Erythroblast (primary cell): Measurements from ENCODE around the gene UBA1.

ENCODE experiments used
- DNase-seq, 2 experiments: peaks; one replicate each; lab custom pipeline; 2025; lab: John Stamatoyannopoulos, UW
- GATA1 ChIP-seq: IDR thresholded peaks from 2 replicates; pipeline ENCODE4 v1.6.1; 2011; ENCODE audit warnings: low read depth, mild to moderate bottlenecking, control low read depth, low read length, moderate library complexity
- POLR2A ChIP-seq: IDR thresholded peaks from 2 replicates; pipeline ENCODE4 v1.6.1; 2011; ENCODE audit warnings: mild to moderate bottlenecking, low read length

UBA1 gene

DNA sequence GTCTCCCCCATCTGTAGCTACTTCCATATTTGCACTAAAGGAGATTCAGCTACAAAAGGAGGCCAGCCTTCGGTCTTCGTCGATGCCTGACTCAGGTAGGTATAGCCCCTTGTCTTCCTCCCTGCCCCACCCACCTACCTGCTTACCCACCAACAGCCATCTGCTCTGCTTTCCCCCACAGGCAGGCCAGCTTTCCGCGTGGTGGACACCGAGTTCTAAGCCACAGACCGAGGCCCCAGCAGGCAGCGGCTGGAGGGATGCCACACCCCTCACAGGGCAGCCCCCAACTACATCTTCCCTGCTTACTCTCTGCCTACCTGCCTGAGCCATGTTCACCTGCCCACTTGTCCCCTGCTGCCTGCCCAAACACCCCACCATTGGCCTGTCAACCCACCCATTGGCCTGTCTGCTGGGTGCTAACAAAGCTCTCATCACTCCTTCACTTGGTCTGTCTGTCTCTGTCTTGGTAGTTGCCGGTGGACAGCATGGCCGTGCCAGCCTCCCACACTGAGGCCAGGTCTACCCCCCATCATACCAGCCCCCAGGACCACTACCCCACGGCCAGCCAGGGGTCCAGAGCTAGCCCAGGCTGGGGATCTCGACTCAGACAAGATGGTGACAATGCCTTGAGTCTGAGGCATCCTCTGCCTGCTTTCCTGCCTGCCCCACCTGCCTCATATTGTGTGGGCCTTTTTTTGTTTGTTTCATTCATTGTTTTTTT is 35.1 kb downstream of the UBA1 start:
- TF ChIP-seq GATA1 (no peak), POLR2A (no peak)
- no peak for DNase-seq

DNA sequence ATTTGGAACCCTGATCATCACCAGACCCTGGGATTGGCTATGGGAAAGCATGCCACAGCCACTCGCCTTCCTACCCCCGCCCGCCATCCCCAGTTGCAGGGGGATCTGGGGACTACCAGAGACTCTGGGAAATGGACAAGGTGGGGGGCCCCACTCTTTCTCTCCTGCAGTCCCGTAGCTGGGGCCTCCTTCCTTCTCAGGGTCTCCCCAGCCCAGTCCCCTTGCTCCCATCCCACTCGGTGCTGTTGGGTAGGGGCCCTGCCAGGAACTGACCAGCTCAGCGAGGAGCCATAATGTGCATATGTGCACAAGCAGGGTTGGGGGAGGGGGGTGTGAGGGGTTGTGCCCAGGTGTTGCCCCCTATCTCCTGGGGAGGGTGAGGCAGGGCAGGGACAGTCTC is 35.8 kb downstream of the UBA1 start:
- no peak for TF ChIP-seq GATA1
- TF ChIP-seq POLR2A, result no peak
- DNase-seq, result no peak

DNA sequence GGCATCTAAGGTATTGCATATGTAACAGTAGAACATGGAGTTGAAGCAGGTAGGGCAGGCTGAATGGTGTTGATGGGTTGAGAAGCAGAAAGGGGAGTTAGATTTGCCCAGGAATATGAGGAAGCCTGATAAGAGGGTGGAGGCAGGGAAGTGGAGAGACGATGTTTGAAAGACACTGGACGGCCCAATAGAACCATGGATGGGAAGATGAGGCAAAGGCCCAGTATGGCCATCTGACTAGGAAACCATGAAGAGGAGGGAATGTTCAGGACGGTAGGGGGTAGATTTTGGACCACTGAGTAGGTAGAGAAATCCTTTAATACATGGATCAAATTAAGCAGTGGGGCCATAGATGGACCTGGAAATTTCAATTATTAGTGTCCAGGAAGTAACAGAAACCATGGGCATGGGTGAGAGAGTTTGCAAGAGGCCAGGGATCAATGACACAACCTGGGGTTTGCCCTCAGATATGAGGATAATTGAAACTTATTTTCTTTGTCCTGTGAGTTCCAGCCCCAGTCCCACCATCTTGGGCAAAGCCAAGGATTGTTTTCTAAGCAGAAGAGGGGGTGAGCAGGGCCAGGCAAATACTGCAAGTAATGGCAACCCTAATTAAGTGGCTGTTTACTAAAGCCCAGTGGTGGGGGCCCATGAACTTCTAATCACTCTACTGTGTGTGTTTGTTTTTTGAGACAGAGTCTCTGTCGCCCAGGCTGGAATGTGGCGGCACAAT is 36.7 kb downstream of the UBA1 start:
- no peak for TF ChIP-seq GATA1
- no peak for TF ChIP-seq POLR2A
- no peak for DNase-seq

DNA sequence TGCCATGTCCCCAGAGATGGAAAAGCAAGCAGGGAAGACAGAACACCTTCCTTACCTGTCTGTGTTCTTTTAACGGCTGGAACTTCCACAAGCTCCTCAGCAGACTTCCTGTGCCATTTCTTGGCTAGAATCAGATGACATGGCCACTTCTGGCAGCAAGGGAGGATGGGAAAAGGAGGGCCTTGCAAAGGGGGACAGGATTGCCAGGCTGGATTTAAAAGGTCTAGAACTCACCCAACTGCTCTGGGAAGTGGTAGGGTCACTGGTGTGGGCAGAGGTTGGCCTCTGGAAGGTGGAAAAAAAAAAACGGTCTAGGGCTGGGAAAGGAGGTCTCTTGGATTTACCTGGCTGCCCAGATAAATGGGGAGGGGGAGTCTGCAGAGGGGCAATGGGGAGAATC is 37.5 kb downstream of the UBA1 start:
- TF ChIP-seq POLR2A (no peak), GATA1 (no peak)

DNA sequence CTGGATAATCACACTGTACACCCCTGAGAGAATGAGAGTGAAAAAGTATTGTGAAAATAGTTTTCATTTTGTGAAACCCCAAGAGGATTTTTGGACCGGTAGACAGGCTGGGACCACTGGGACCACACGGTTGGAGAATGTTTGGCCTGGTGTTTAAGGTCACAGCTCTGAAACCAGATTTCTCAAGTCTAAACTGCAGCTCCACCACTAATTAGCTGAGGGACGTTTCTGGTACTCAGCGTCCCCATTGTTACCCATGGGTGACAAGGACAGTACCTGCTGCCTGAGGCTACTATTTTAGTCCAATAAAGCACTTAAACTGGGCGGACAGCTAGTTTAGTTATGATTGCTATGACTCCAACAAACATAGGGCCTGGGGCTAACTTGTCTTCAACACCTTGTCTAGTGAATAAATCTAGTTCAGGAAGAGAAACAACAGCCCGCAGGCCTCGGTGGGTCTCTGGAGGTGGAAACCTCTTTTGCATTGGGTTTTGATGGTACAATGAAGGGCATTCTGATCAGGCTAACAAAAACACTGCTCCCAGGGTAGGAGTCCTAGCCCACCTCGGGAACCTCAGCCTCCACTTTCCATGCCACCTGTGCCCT is 38.7 kb downstream of the UBA1 start:
- TF ChIP-seq GATA1 (no peak), POLR2A (no peak)

More for the DNA sequence above, 37.5 kb downstream of the UBA1 start:
- DNase-seq, result no peak

DNA sequence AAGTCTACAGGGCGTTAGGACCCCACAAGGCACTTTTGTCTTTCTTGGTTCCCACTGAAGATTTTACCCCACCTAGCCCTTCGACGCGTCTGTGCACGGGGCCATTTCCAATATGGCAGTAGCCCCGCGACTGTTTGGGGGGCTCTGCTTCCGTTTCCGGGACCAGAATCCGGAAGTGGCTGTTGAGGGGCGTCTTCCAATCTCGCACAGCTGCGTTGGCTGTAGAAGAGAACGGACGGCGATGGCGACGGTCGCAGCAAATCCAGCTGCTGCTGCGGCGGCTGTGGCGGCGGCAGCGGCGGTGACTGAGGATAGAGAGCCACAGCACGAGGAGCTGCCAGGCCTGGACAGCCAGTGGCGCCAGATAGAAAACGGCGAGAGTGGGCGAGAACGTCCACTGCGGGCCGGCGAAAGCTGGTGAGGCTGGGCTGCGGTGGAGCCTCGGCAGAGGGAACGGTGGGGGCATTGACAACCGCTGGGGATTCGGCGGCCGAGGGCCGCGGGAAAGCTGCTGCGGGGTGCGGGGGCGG is 39.2 kb downstream of the UBA1 start, which contains the start of gene USP11:
Gene USP11, plus strand, starts transcription at position 207 of the 530 bp plus-strand sequence. Its CDS starts 35 bp downstream, at position 242.
- DNase-seq, result peak; percentile 76 to 78
- peak; percentile 72 for TF ChIP-seq POLR2A
- no peak for TF ChIP-seq GATA1

More for the DNA sequence above, 38.7 kb downstream of the UBA1 start:
- no peak for DNase-seq

DNA sequence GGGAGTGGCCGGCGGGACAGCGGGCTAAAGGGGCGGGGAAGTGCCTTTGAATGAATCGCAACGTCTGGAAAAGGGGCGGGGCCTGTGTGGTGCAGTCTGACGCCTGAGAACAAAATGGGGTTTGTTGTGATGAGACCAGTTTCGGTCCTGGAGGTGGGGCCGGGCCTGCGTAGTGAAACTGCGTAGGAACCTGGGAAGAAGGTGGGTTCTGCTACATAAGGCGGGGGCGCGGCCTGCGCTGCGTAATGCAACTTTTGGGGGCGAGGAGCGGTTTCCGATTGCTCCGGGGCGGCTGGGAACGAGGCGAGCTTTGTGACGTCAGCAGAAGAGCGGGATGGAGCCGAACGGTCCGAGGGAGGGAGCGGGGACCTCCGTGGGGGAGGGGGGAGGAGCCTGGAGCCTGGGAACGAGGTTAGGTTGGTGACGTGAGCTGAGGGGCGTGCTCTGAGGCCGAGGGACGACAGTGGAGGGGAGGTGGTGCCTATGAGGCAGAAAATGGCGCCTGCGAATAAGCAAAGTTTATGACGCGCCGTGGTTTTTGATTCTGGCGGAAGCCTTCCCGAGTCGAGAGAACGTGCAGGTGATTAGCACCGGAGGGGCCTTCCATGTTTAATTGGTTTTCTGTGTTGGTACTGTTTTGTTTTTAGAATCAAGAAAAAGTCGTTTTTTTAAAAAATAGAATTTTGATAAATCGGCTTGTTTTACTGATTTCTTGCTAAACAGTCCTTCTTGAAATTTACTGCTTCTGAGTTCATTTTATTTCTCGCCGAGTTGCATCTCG is 39.9 kb downstream of the UBA1 start:
- peak; percentile 98 to 99 for DNase-seq
- TF ChIP-seq POLR2A (peak; percentile 23), GATA1 (no peak)

DNA sequence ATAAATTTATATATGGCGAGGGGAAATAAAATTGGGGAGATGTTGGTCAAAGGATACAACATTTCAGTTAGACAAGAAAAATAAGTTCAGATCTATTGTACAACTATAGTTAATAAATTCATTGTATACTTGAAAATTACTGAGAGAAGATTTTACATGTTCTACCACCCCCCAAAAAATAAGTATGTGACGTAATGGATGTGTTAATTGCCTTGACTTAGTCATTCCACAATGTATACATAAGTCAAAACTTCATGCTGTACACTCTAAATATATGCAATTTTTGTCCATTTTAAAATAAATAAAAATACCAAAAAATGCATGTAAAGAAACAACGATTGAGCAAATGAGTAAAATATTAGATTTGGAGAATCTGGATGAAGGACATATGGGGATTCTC is 41.0 kb downstream of the UBA1 start:
- TF ChIP-seq POLR2A (no peak), GATA1 (no peak)
- DNase-seq, result no peak

DNA sequence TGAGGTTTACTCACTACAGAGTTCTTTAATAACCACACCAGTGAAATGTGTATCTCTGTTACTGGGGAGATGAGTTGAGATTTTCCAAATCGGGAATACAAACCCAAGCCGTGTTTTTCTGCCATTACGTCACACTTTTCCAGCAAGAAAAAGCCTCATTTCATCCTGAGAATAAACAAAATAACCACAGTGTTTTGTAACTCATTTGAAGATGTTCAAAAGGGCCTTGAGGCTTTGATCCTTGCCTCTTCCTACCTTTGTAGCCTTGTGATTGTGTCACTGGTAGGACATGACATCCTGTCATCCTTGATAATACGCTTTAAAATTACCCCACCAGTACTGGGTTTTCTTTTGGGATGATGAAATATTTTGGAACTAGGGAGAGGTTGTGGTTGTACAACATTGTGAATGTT is 42.1 kb downstream of the UBA1 start:
- TF ChIP-seq GATA1 (no peak), POLR2A (no peak)
- no peak for DNase-seq

DNA sequence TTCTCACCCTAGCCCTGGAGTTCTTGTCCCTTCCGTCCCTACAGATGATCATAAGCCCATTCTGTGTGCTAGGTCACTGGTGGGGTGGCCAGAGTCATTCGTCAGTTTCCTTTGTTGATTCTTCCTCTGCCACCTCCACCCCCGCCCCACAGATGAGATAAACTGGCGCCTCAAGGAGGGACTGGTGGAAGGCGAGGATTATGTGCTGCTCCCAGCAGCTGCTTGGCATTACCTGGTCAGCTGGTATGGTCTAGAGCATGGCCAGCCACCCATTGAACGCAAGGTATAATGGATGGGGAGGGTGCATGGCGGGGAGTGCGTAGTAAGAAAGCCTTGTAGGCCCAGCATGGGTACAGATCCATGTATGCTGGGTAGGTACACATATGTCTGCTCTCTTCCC is 45.6 kb downstream of the UBA1 start:
- no peak for DNase-seq
- no peak for TF ChIP-seq POLR2A
- TF ChIP-seq GATA1, result no peak

DNA sequence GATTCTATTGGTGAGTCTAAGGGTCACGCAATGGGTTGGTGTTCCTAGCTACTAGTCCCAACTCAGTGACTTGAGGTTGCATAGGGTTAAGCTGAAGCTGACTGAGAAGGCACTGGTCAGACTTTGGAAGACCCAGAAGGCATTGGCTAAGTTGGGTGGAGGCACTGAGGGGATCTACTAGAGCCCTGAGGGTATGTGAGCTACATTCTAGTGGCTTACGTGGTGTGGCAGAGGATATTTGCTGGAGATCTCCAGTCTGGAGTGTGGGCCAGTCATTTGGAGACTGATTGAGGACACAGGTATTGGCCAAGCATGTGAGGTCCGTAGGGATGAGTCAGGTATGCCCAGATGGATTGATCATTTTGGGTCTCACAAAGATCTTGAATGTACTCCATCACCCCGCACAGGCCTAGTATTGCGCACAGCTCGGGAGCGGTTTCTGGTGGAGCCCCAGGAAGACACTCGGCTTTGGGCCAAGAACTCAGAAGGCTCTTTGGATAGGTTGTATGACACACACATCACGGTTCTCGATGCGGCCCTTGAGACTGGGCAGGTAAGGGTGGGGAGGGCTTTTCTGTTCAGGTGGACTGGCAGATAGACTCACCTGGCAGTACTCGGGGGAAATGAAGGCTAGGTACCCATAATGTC is 46.4 kb downstream of the UBA1 start:
- no peak for DNase-seq
- no peak for TF ChIP-seq POLR2A
- no peak for TF ChIP-seq GATA1

DNA sequence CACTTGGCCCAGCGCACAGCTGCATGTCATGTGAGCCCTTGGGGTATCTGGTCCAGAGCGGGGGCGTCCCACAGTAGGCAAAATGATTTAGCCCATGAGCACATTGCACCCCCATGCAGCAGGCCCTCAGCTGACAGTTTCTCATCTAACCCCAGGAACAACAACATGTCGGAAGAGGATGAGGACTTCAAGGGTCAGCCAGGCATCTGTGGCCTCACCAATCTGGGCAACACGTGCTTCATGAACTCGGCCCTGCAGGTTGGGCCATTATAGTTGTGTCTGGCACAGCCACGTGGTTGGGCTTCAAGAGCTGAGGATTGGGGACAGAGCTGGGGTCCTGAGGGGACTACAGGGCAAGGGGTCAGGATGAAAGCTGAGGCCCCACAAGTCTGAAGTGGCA is 47.0 kb downstream of the UBA1 start:
- DNase-seq, result no peak
- no peak for TF ChIP-seq POLR2A
- no peak for TF ChIP-seq GATA1
